GM12891 (cell line): ENCODE results near the gene TENM4.

Source experiments
- POLR2A ChIP-seq: IDR thresholded peaks from 2 replicates; pipeline ENCODE4 v1.6.1; 2011; ENCODE audit warnings: low read depth, low read length, control low read depth
- POLR2AphosphoS5 ChIP-seq: IDR thresholded peaks from 2 replicates; pipeline ENCODE4 v1.6.1; 2011; ENCODE audit warnings: low read depth, low read length, control low read depth
- SPI1 ChIP-seq: IDR thresholded peaks from 2 replicates; pipeline ENCODE4 v1.6.1; 2011; ENCODE audit warnings: low read depth, low read length, control low read depth
- TAF1 ChIP-seq: IDR thresholded peaks from 2 replicates; pipeline ENCODE4 v1.6.1; 2011; ENCODE audit warnings: low read depth, low read length, control low read depth

DNA sequence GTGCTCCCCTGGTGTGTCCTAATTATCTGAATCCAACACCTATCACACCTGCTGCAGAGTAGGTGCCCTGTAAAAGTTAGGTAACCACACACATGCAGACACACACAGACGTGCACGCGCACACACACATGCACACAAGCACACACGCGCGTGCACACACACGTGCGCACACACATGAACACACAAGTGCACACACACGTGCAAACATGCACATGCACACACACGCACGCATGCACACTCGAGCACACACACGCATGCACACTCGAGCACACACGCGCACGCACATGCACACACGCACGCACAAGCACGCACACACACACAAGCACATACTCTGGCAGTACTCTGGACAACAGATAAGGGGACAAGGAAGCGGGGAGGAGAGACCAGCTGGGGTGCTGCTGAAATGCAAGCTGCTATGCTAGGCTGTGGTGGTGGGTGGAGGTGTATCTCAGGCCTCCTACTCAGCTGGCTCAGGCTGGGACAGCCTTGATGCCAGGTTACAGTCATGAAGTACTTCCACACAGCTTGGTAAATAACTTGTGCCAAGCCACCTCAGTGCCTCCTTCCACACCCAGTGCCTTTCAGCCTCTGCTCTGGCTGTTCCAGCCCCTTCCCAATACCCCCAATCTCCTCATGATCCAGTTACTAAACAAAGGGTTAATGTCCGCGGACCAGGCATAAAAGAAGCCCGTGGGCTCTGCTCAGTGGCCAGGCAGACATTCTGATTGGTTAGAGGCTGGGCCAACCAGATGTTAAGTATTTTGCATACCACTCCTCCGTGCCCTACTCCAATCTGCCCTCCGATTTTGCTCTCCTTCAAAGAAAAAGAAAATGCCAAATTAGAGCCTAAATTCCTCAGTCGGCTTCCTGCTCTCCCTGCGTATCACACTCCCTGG, 374.1 kb downstream of the TENM4 start:
- no peak for TF ChIP-seq POLR2AphosphoS5
- no peak for TF ChIP-seq POLR2A
- TF ChIP-seq TAF1: no peak
- TF ChIP-seq SPI1: no peak
